Activated naive CD8-positive, alpha-beta T cell treated with anti-CD3 and anti-CD28 coated beads, Interleukin-2, amount 50 U/mL, for 16 hours (primary cell): ENCODE results near the gene RPL41.
"Not testable (repeated sequence)": the region's sequence is repeated elsewhere in the genome, so short reads cannot be mapped to it uniquely, and the experiment has no call there.

Source experiments
- DNase-seq: peaks from one replicate; pipeline ENCODE4 v3.0.0-alpha.2; 2020; ENCODE audit warnings: low read depth, low spot score

The RPL41 gene

GRCh38 chr12:56116267-56117081 is at the start of gene RPL41:
Gene RPL41, plus strand, starts transcription at chr12:56116633.
- peak; percentile 83 for DNase-seq

GRCh38 chr12:56071648-56072047 is 44.8 kb upstream of the RPL41 start:
- no peak for DNase-seq

GRCh38 chr12:56074396-56074795 is 42.0 kb upstream of the RPL41 start:
- no peak for DNase-seq

- DNase-seq = not testable (repeated sequence)
Measured at GRCh38 chr12:56077966-56078365, 38.5 kb upstream of the RPL41 start.

GRCh38 chr12:56078427-56078826 is 38.0 kb upstream of the RPL41 start:
- no peak for DNase-seq

- DNase-seq = peak; percentile 11
Measured at GRCh38 chr12:56078931-56079722, 37.3 kb upstream of the RPL41 start.

GRCh38 chr12:56079723-56080555 is 36.5 kb upstream of the RPL41 start, which contains the start of gene ERBB3:
Gene ERBB3, plus strand, starts transcription at chr12:56080165. Its CDS starts 136 bp downstream, at chr12:56080301.
- DNase-seq = peak; percentile 11

- no peak for DNase-seq
Measured at GRCh38 chr12:56080556-56081138, 35.8 kb upstream of the RPL41 start.

- DNase-seq = no peak
Measured at GRCh38 chr12:56081393-56082347, 34.8 kb upstream of the RPL41 start.

GRCh38 chr12:56082382-56082781 is 34.1 kb upstream of the RPL41 start:
- no peak for DNase-seq

- DNase-seq = no peak
Measured at GRCh38 chr12:56082967-56083366, 33.5 kb upstream of the RPL41 start.

- DNase-seq = no peak
Measured at GRCh38 chr12:56084958-56085543, 31.4 kb upstream of the RPL41 start.

GRCh38 chr12:56086096-56086495 is 30.3 kb upstream of the RPL41 start:
- no peak for DNase-seq

- no peak for DNase-seq
Measured at GRCh38 chr12:56086608-56087007, 29.8 kb upstream of the RPL41 start.

- no peak for DNase-seq
Measured at GRCh38 chr12:56087220-56087619, 29.2 kb upstream of the RPL41 start.

GRCh38 chr12:56097738-56098137 is 18.7 kb upstream of the RPL41 start:
- no peak for DNase-seq

GRCh38 chr12:56098592-56098991 is 17.8 kb upstream of the RPL41 start:
- no peak for DNase-seq

GRCh38 chr12:56099787-56100186 is 16.6 kb upstream of the RPL41 start:
- no peak for DNase-seq

- no peak for DNase-seq
Measured at GRCh38 chr12:56101045-56101444, 15.4 kb upstream of the RPL41 start.

- no peak for DNase-seq
Measured at GRCh38 chr12:56102683-56103065, 13.8 kb upstream of the RPL41 start.
